Endodermal cell (in vitro differentiated cells): ENCODE results near the gene PTF1A. TPM values are rescaled to one million over a fixed set of nuclear protein-coding genes. Genes with fewer than 3 reads are reported as not detected.
A peak's percentile ranks its signal among the peaks of the same experiment; 100 is the strongest.

Experiments
- DNase-seq: peaks from one replicate; pipeline ENCODE4 v3.0.0-alpha.2; 2017
- H3K27ac ChIP-seq: 2 replicates; pipeline ENCODE4 v1.5.1; 2013; ENCODE audit warnings: mild to moderate bottlenecking, low read depth, low read length, moderate library complexity
- H3K27me3 ChIP-seq: 2 replicates; pipeline ENCODE4 v1.6.1; 2013; ENCODE audit warnings: mild to moderate bottlenecking, low read length, moderate library complexity; ENCODE audit not compliant: insufficient read depth, control insufficient read depth, poor library complexity, severe bottlenecking
- H3K36me3 ChIP-seq: 2 replicates; pipeline ENCODE4 v1.7.0; 2013; ENCODE audit warnings: mild to moderate bottlenecking, low read length, moderate library complexity; ENCODE audit not compliant: control insufficient read depth, insufficient read depth
- H3K4me1 ChIP-seq: one replicate; pipeline ENCODE4 v1.7.0; 2013; ENCODE audit warnings: low read length; ENCODE audit not compliant: control insufficient read depth, insufficient read depth
- H3K4me3 ChIP-seq: 2 replicates; pipeline ENCODE4 v1.5.1; 2013; ENCODE audit warnings: mild to moderate bottlenecking, low read length, moderate library complexity
- H3K9ac ChIP-seq: 2 replicates; pipeline ENCODE4 v1.6.1; 2013; ENCODE audit warnings: mild to moderate bottlenecking, low read length, moderate library complexity; ENCODE audit not compliant: poor library complexity, severe bottlenecking; ENCODE audit errors: extremely low read depth
- H3K9me3 ChIP-seq: 2 replicates; pipeline ENCODE4 v1.6.1; 2013; ENCODE audit warnings: mild to moderate bottlenecking, low read length, moderate library complexity; ENCODE audit not compliant: control insufficient read depth
- H3K27ac Mint-ChIP-seq: 2 replicates; pipeline ENCODE4 v1.8.0; 2020; ENCODE audit warnings: mixed read lengths
- H3K27me3 Mint-ChIP-seq: 2 replicates; pipeline ENCODE4 v1.8.0; 2021; ENCODE audit warnings: mild to moderate bottlenecking, mixed read lengths; ENCODE audit not compliant: insufficient read depth
- H3K36me3 Mint-ChIP-seq: 2 replicates; pipeline ENCODE4 v1.8.0; 2020; ENCODE audit warnings: low read depth, mixed read lengths
- H3K4me1 Mint-ChIP-seq: 2 replicates; pipeline ENCODE4 v1.8.0; 2020; ENCODE audit warnings: mixed read lengths
- H3K4me3 Mint-ChIP-seq: 2 replicates; pipeline ENCODE4 v1.8.0; 2020; ENCODE audit warnings: mild to moderate bottlenecking, moderate library complexity, mixed read lengths
- H3K9me3 Mint-ChIP-seq: 2 replicates; pipeline ENCODE4 v1.8.0; 2020; ENCODE audit warnings: mild to moderate bottlenecking, mixed read lengths
- CTCF ChIP-seq: fragments of 200-600 bp; sonication (generic); conservative IDR thresholded peaks from 2 replicates; pipeline ENCODE4 v1.5.0; 2021; ENCODE audit warnings: antibody characterized with exemption, mild to moderate bottlenecking
- WGBS, 2 experiments: methylation state at CpG; one replicate each; pipeline versions ENCODE4 v1.1.5 to v1.1.7; 2013; ENCODE audit warnings: missing lambda C conversion rate in 2 of 2, mixed read lengths in 1 of 2; ENCODE audit not compliant: insufficient coverage in 1 of 2, insufficient read length in 1 of 2; 5-methylcytosine and 5-hydroxymethylcytosine counted together
- total RNA-seq, 2 donors: library from RNA; stranded (reverse); fragmentation: NEBNext Ultra II Directional in 1 of 2; extraction: Animal tissue kit (Norgen Biotek cat#: 25700) in 1 of 2; gene quantifications; 2 replicates in 1 of 2; 3 replicates in 1 of 2; pipeline ENCODE4 v1.2.1, GENCODE V29; 2021

PTF1A gene
- total RNA-seq, 2 donors from 2014 or later = not detected

GRCh38 chr10:23196915-23197314 lies 4.8 kb downstream of the PTF1A start:
- H3K4me1 Mint-ChIP-seq = peaks cover 10% of the 10 kb centered on the region
- no peak for TF ChIP-seq CTCF
- no peak overlapping the region for H3K4me3 ChIP-seq
- H3K27me3 ChIP-seq = peaks cover 100% of the 10 kb centered on the region
- no peaks in the 10 kb centered on the region for H3K36me3 ChIP-seq
- H3K4me3 Mint-ChIP-seq = no peak overlapping the region
- H3K27ac ChIP-seq = no peak overlapping the region
- H3K9me3 ChIP-seq = peaks cover 4% of the 10 kb centered on the region
- no peaks in the 10 kb centered on the region for H3K4me1 ChIP-seq
- no peaks in the 10 kb centered on the region for H3K36me3 Mint-ChIP-seq
- H3K27ac Mint-ChIP-seq = no peak overlapping the region
- H3K9me3 Mint-ChIP-seq = no peaks in the 10 kb centered on the region
- peak; percentile 43 for DNase-seq
- 13% methylated on average over 2 of the region's 3 CpGs; no CpG with 5 or more reads in 1 of the 2 experiments for WGBS, 2 experiments
- H3K27me3 Mint-ChIP-seq = peaks cover 96% of the 10 kb centered on the region
- no peak overlapping the region for H3K9ac ChIP-seq

GRCh38 chr10:23197416-23197861 lies 5.3 kb downstream of the PTF1A start:
- Histone ChIP-seq H3K9me3 (peaks cover 4% of the 10 kb centered on the region), H3K9ac (no peak overlapping the region), H3K36me3 (no peaks in the 10 kb centered on the region), H3K4me1 (no peaks in the 10 kb centered on the region), H3K27ac (no peak overlapping the region), H3K4me3 (no peak overlapping the region), H3K27me3 (peaks cover 100% of the 10 kb centered on the region)
- H3K4me1 Mint-ChIP-seq = peaks cover 10% of the 10 kb centered on the region
- DNase-seq = peak; percentile 52
- H3K27me3 Mint-ChIP-seq = peaks cover 96% of the 10 kb centered on the region
- H3K36me3 Mint-ChIP-seq = no peaks in the 10 kb centered on the region
- no peak overlapping the region for H3K27ac Mint-ChIP-seq
- no peak for TF ChIP-seq CTCF
- no peak overlapping the region for H3K4me3 Mint-ChIP-seq
- WGBS, 2 experiments = 15 to 17% methylated on average over 6 to 12 of the region's 12 CpGs
- H3K9me3 Mint-ChIP-seq = no peaks in the 10 kb centered on the region

GRCh38 chr10:23198610-23198939 lies 6.5 kb downstream of the PTF1A start:
- Mint-ChIP-seq H3K36me3 (no peaks in the 10 kb centered on the region), H3K9me3 (no peaks in the 10 kb centered on the region), H3K4me1 (peaks cover 10% of the 10 kb centered on the region), H3K27me3 (peaks cover 99% of the 10 kb centered on the region), H3K27ac (no peak overlapping the region), H3K4me3 (peak overlapping the region; percentile 51)
- no peak for TF ChIP-seq CTCF
- H3K9me3 ChIP-seq = peaks cover 4% of the 10 kb centered on the region
- H3K27me3 ChIP-seq = peaks cover 100% of the 10 kb centered on the region
- WGBS, 2 experiments = 0 to 1% methylated on average over 10 to 13 of the region's 13 CpGs
- H3K9ac ChIP-seq = no peak overlapping the region
- no peaks in the 10 kb centered on the region for H3K4me1 ChIP-seq
- no peaks in the 10 kb centered on the region for H3K36me3 ChIP-seq
- DNase-seq = no peak
- peak overlapping the region; percentile 75 for H3K4me3 ChIP-seq
- H3K27ac ChIP-seq = no peak overlapping the region
